MG63 (cell line): ENCODE results near the gene NOTCH3. TPM values are rescaled to one million over a fixed set of nuclear protein-coding genes. Genes with fewer than 3 reads are reported as not detected.

ENCODE experiments used
- DNase-seq: peaks from one replicate; pipeline ENCODE4 v3.0.0-alpha.2; 2020
- H3K27me3 ChIP-seq: fragments of 250-450 bp; sonication (Bioruptor Pico); 2 replicates; pipeline ENCODE4 v1.5.1; 2020; ENCODE audit warnings: mild to moderate bottlenecking, moderate library complexity
- H3K36me3 ChIP-seq: fragments of 250-450 bp; sonication (Bioruptor Pico); 2 replicates; pipeline ENCODE4 v1.5.1; 2020; ENCODE audit warnings: mild to moderate bottlenecking, moderate library complexity
- H3K4me3 ChIP-seq: fragments of 250-450 bp; sonication (Bioruptor Pico); 2 replicates; pipeline ENCODE4 v1.5.1; 2020; ENCODE audit warnings: mild to moderate bottlenecking, moderate library complexity
- H3K9me3 ChIP-seq: fragments of 250-450 bp; sonication (Bioruptor Pico); 2 replicates; pipeline ENCODE4 v1.5.1; 2020; ENCODE audit warnings: mild to moderate bottlenecking, moderate library complexity
- total RNA-seq: library from RNA; depleted of rRNA; stranded (reverse); fragments of >200 nt; shearing (Covaris generic); gene quantifications from 2 replicates; pipeline ENCODE4 v1.2.3, GENCODE V29; 2014; ENCODE audit warnings: low replicate concordance

NOTCH3 gene
- total RNA-seq, 1 experiment from 2014 or later = 0.56 TPM

DNA sequence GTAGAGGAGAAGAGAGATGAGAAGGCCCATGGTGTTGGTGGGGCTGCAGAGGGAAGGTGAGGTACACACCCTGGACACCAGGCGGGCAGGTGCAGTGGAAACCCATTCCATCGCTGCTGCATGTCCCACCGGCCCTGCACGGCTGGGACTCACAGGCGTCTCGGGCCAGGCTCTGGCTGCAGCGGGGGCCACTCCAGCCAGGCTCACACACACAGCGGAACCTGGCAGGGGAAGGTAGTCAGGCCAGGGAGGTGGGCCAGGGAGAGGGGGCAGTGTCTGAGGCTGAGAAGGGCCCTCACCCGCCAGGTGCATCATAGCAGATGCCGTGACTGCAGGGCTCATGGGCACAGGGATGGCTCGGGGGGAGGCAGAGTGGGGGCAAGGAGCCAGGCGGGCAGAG is 15.6 kb downstream of the NOTCH3 start:
- H3K36me3 ChIP-seq = no peaks in the 10 kb centered on the region
- no peak for DNase-seq
- no peaks in the 10 kb centered on the region for H3K27me3 ChIP-seq
- H3K4me3 ChIP-seq = no peak overlapping the region
- H3K9me3 ChIP-seq = no peaks in the 10 kb centered on the region

GRCh38 chr19:15184776-15185175 is 16.0 kb downstream of the NOTCH3 start:
- Histone ChIP-seq H3K9me3 (no peaks in the 10 kb centered on the region), H3K36me3 (no peaks in the 10 kb centered on the region), H3K4me3 (no peak overlapping the region), H3K27me3 (no peaks in the 10 kb centered on the region)
- no peak for DNase-seq

DNA sequence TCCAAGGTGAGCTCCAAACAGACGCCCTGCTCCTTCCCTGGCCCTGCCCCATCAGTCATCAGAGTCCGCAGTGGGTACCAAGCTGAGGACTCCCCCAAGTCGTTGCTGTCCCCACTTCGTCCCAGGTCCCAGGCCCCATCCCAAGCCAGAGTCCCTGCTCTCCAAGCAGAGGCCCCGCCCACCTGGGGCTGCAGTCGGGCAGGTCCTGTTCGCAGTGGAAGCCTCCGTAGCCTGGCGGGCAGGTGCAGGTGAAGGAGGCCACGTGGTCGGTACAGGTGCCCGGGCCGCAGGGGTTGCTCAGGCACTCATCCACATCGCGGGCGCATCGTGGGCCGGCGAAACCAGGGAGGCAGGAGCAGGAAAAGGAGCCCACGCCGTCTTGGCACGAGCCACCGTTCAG is 19.4 kb downstream of the NOTCH3 start:
- Histone ChIP-seq H3K4me3 (no peak overlapping the region), H3K36me3 (no peaks in the 10 kb centered on the region), H3K27me3 (no peaks in the 10 kb centered on the region), H3K9me3 (no peaks in the 10 kb centered on the region)
- no peak for DNase-seq

GRCh38 chr19:15180451-15181390 is 20.1 kb downstream of the NOTCH3 start:
- no peaks in the 10 kb centered on the region for H3K36me3 ChIP-seq
- H3K9me3 ChIP-seq = no peaks in the 10 kb centered on the region
- no peaks in the 10 kb centered on the region for H3K27me3 ChIP-seq
- no peak for DNase-seq
- H3K4me3 ChIP-seq = no peak overlapping the region

DNA sequence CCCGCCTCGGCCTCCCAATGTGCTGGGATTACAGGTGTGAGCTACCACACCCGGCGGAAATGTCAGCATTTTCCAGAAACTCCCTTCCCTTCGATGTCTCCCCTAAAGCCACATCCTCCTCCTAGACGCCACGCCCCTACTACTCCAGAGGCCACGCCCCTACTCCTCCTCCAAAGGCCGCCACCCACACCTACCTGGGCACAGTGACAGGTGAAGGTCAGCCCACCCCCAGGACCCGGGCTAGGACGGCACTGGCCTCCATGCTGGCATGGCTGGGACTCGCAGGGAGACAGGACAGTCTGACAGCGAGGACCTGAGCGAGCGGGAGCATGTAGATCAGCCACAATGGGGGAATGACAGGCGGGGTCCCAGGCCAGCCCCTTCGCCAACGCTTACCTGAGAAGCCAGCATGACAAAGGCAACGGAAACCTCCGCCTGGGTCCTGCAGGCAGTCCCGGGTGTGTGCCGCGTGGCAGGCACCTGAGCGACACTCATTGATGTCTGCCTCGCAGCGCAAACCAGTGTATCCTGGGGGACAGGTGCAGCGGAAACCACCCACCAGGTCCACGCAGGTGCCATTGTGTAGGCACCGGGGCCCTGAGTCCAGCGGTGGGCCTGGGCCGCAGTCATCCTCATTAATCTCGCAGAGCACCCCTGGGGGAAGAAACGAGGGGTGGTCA is 22.0 kb downstream of the NOTCH3 start:
- no peak for DNase-seq
- no peak overlapping the region for H3K4me3 ChIP-seq
- H3K27me3 ChIP-seq = no peaks in the 10 kb centered on the region
- no peaks in the 10 kb centered on the region for H3K36me3 ChIP-seq
- H3K9me3 ChIP-seq = no peaks in the 10 kb centered on the region

GRCh38 chr19:15177269-15178116 is 23.3 kb downstream of the NOTCH3 start:
- Histone ChIP-seq H3K36me3 (no peaks in the 10 kb centered on the region), H3K9me3 (no peaks in the 10 kb centered on the region), H3K4me3 (peak overlapping the region; percentile 9; the same call in 1 of the 2 replicates), H3K27me3 (no peaks in the 10 kb centered on the region)
- peak; percentile 80 for DNase-seq

DNA sequence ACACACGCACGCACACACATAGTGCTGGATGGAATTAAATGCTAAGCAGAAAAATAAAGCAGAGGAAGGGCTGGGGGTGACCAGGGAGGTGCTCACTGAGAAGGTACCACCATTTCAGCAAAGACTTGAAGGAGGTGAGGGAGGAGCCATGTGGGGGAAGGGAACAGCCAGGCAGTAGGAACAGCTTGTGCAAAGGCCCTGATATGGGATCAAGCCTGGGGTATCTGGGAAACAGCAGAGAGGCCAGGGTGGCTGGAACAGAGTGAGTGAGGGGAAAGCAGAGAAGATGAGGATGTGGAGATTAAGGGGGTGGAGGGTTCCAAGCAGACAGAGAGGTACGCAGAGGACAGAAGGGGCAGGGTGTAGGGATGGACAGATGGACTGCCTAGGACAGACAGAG is 25.2 kb downstream of the NOTCH3 start:
- Histone ChIP-seq H3K4me3 (no peak overlapping the region), H3K9me3 (no peaks in the 10 kb centered on the region), H3K27me3 (no peaks in the 10 kb centered on the region), H3K36me3 (no peaks in the 10 kb centered on the region)
- no peak for DNase-seq

GRCh38 chr19:15173746-15174404 is 26.9 kb downstream of the NOTCH3 start:
- no peaks in the 10 kb centered on the region for H3K9me3 ChIP-seq
- H3K36me3 ChIP-seq = no peaks in the 10 kb centered on the region
- DNase-seq = peak; percentile 32
- no peak overlapping the region for H3K4me3 ChIP-seq
- no peaks in the 10 kb centered on the region for H3K27me3 ChIP-seq

- Histone ChIP-seq H3K9me3 (peaks cover 21% of the 10 kb centered on the region), H3K4me3 (no peak overlapping the region), H3K27me3 (no peaks in the 10 kb centered on the region), H3K36me3 (0 out of 2 replicates have a peak, but pooled peaks cover 3% of the 10 kb centered on the region)
- DNase-seq = no peak
Observed at GRCh38 chr19:15170345-15170744, 30.4 kb downstream of the NOTCH3 start.

GRCh38 chr19:15169541-15170285 is 31.1 kb downstream of the NOTCH3 start:
- peaks cover 6% of the 10 kb centered on the region; the same call in 1 of the 2 replicates for H3K36me3 ChIP-seq
- DNase-seq = no peak
- H3K4me3 ChIP-seq = no peak overlapping the region
- H3K27me3 ChIP-seq = no peaks in the 10 kb centered on the region
- H3K9me3 ChIP-seq = peaks cover 27% of the 10 kb centered on the region

DNA sequence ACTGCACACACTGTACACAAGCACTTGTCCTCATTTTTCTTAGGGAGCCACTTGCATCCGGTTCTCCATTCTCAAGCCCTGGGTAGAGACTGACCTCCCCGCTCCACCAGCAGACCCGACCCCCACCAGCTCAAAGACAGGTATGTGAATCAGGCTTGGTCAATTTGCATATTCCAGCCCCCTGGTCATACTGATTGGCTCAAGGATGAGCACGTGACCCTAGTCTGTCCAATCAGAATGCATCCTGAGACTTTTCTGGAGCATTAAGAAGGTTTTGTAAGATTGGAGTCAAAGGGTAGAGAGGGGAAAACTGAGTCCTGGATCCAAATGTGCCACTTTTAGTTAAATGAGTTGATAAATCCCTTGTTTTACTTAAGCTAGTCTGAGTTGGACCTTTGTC is 34.1 kb downstream of the NOTCH3 start:
- peaks cover 6% of the 10 kb centered on the region; the same call in 1 of the 2 replicates for H3K36me3 ChIP-seq
- H3K4me3 ChIP-seq = no peak overlapping the region
- no peak for DNase-seq

DNA sequence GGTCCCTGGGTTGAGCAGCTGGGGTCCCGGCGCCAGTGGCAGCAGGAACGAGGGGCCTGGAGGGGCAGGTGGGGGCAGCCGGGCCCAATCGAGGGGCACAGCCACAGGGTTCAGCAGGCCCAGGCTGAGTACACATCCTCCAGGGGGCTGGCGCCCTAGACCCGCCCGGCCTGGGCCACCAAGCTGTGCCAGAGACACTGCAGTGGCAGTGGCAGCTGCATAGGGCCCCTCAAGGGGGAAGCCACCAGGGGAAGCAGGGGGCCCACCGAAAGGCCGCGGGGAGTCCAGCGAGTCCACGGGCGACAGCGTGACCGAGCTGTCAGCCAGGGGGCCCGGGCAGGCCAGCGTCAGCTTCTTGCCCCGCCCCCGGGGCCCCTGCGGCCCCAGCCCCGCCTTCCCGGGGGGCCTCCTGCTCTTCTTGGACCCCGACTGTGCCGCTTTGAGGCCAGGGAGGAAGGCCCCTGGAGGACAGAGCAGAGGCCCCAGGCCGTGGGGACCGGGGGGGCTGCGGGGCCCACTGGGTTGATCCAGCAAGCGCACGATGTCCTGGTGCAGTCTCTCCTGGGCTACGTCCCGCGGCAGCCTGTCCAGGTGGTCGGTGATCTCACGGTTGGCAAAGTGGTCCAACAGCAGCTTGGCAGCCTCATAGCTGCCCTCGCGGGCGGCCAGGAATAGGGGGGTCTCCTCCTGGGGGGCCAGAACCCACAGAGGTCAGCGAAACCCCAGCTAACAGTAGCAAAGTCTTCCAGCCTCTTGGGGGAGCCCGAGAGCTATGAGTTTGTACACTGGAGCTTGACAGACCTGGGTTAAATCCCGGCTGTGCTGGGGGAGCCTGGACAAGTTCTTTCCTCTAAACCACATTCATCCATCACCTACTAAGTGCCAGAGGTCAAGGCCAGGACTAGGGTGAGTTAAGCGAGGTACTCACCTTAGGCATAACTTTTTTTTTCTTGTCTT is 39.5 kb downstream of the NOTCH3 start:
- H3K36me3 ChIP-seq = peaks cover 6% of the 10 kb centered on the region; the same call in 1 of the 2 replicates
- DNase-seq = no peak
- peaks cover 25% of the 10 kb centered on the region for H3K9me3 ChIP-seq
- no peak overlapping the region for H3K4me3 ChIP-seq
- no peaks in the 10 kb centered on the region for H3K27me3 ChIP-seq

More for the DNA sequence above, 34.1 kb downstream of the NOTCH3 start:
- H3K9me3 ChIP-seq = peaks cover 34% of the 10 kb centered on the region
- no peaks in the 10 kb centered on the region for H3K27me3 ChIP-seq

DNA sequence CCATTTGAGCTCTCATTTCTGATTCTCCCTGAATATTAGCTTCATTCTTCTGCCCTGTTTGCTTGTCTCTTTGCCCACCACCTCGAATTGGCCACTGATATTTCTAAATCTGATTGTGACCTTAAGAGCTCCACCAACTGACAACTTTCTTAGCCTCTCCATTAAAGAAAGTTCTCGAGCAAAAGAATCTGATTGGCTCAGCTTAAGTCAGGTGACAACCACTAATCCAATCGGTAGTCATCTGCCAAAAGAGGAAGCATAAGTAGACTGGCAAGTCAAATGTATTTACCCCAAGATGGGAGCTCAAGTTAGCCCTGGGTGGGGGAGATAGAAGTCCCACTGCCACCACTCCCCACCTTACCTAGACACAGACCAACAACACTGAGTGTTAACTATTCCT is 41.5 kb downstream of the NOTCH3 start:
- no peak for DNase-seq
- Histone ChIP-seq H3K4me3 (no peak overlapping the region), H3K36me3 (no peaks in the 10 kb centered on the region), H3K27me3 (no peaks in the 10 kb centered on the region), H3K9me3 (peaks cover 16% of the 10 kb centered on the region)

GRCh38 chr19:15156391-15156790 is 44.4 kb downstream of the NOTCH3 start:
- Histone ChIP-seq H3K36me3 (no peaks in the 10 kb centered on the region), H3K4me3 (no peak overlapping the region), H3K27me3 (0 out of 2 replicates have a peak, but pooled peaks cover 2% of the 10 kb centered on the region), H3K9me3 (peaks cover 19% of the 10 kb centered on the region)
- DNase-seq = no peak

GRCh38 chr19:15155296-15155695 is 45.5 kb downstream of the NOTCH3 start:
- H3K36me3 ChIP-seq = no peaks in the 10 kb centered on the region
- 0 out of 2 replicates have a peak, but pooled peaks cover 2% of the 10 kb centered on the region for H3K27me3 ChIP-seq
- H3K4me3 ChIP-seq = no peak overlapping the region
- no peak for DNase-seq
- peaks cover 19% of the 10 kb centered on the region for H3K9me3 ChIP-seq
